Activated CD4-positive, alpha-beta T cell treated with anti-CD3 and anti-CD28 coated beads, Interleukin-2, Interleukin-6, amounts not matched to agents 100 ng/mL and 50 ng/mL, durations not matched to agents 16 hours and 8 hours (primary cell): ENCODE measurements around the gene ICA1L.
"Not testable (repeated sequence)": the region's sequence is repeated elsewhere in the genome, so short reads cannot be mapped to it uniquely, and the experiment has no call there.

Experiments used
- DNase-seq: peaks from one replicate; pipeline ENCODE4 v3.0.0-alpha.2; 2020

The ICA1L gene

DNA sequence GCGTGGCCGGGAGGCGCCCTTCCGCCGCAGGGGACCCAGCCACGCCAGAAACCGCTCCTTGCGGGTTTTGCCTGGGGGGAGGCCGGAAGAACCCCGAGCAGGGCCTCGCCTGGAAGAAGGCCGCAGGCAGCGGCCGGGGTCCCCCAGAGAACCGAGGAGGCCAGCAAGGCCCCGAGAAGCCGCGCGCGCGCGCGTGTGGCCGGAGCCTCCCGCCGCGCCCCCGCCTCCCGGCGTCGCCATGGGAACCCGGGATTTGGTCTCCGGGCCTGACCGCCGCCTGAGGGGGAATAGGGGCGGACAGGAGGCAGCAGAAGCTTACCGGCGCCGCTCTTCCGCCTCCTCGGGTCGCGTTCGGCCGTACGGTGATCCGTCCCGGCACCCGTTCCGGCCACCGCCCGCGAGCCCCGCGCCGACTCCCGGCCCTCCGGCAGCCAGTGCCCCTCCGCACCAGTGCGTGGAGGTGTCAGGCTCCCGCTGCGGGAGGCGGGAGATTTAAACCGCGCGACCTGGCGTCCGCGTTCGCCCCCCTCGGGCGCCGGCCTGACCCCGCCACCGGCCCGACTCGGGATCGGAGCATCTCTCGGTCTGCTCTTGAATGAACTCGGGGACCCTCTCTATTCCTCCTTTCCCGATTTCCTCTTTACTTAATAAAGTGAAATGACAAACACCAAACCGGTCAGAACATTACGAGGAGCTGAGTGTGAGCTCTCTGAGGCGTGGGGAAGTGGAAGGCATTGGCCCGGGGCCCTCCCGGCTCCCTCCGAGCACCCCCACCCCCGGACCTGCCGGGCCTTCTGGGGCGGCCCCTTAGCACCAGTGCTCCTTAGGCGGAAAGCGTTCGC lies at the start of gene ICA1L:
ICA1L (minus strand) TSS at position 467 of the 842 bp plus-strand sequence. CDS start 42,757 bp downstream, outside the sequence.
- DNase-seq: peak; percentile 65

DNA sequence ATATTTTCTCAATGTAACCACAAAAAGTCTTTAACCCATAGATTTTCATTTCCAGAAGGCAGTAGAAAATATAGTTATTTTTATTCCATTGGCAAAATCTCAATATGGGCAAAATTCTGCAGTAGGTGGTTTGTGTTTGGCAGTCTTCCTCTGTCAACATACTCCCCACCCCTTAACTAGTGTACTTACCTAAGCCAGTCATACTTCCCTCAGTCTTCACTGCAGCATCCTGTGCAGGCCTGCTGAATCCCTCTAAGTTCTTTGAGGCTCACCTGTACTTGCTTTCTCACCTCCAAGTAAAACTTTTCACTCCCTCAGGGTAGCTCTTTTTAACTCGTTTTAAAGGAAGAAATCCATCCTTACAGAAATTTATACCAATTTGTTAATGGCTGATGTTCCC lies 47.3 kb upstream of the ICA1L start:
- DNase-seq: no peak

DNA sequence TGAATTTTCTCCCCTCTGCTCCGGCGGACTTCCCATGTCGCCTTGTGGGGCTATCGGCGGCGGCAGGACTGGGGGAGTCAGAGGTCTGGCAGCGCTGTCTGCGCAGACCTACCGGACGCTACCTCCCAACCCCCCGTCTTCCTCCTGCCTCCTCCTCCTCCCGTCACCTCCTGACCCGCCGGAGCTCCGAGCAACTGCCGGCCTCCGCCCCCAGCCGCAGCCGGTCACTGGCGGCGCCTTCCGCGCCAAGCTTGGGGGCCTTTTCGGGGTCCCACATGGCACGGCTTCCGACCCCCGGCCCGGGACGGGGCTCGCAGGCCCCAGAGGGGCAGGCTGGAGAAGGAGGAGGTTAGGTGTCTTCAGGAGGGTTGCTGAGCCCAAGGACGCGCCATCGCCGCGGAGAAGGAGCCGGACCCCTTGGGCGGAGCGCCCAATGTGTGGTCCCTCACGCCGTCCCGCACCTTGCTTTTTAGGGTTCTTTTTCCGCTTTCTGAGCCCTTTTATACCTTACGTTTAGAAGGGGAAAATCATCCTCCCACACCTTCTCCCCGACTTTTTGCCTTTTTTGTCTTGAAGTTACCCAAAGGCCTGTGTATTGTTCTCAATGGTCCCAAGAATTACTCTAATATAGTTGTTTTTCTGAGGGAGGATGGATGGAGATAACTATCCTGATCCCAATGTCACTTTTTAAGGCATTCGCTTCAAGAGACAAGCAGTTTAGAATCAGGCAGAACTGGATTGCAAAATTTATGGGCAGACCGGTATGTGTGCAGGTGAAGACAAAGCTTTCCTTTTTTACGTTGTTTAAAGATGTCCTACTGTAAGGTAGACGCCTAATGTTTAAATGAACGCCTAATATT lies 41.0 kb upstream of the ICA1L start:
- peak; percentile 4 for DNase-seq

DNA sequence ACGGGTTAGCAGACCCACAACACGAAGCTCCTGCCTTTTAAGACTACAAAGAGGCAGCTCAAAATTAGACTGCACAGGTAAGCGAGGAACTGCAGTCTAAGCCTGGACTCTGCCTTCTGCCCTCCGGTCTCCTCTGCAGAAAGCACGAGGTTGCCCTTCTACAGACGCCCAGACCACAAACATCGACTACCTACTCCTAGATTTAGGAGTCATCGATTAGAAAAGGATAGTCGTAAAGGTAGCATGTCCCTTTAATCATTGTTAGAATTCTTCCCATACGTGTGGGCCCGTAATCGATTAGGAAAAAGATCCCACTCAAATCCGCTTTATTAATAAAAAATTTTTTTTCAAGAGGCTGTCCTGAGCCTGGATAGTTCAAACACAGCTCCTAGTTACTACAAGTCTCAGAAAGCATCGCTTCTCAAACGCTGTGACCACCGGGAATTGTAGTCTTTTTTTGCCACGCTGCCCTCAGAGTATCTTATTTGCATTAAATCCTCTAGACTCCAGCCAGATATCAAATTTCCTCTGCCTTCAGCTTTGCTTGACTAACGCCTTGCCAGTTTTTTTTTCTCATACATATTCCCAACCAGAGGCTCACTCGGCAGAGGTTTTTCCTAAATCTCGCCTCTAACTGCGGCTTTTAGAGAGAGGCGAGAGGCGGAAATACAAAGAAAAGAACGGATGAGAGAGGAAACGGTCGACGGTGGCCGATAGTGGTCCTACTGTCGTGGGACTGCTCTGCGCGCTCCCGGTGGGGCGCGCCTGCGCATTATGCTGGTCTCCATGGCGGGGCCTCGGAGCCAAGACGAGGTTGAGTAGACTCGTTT lies 40.2 kb upstream of the ICA1L start, which contains the start of the genes CARF and WDR12:
CARF (plus strand) TSS at position 764 of the 830 bp plus-strand sequence. CDS start 29,628 bp downstream, outside the sequence.
WDR12 (minus strand) TSS at position 162 of the 830 bp plus-strand sequence. CDS start 197 bp downstream, outside the sequence.
- peak; percentile 93 for DNase-seq

DNA sequence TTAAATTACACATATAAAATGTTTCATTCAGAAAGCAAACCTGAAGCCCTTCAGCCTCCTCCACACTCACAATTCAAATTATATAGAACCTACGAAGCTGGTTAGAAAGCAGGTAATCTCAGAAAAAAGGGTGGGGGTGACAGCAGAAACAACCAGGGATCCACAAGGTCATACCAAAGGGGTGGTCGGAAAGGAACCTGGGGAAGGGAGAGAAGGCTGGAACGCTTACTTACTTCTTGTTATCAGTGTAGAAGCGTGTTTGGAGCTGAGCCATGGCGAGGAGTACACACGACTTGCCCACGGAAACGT lies 39.6 kb upstream of the ICA1L start:
- DNase-seq: no peak

DNA sequence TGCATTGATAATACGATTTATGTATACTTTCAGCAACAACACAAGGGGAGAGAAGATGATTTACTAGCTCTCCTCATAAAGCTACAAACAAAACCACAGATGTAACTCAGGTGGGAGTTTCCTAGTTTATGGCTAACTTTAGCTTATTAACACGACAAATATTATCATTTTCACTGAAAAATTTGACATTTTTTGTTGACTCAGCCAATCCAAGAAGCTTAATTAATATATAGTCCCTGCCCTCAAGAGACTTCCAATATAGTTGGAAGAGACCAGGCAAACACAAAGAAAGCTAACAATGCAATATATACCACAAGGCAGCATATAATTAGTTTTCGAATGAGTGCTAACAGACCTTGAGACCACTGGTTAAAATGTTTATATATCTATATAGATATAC lies 39.1 kb upstream of the ICA1L start:
- DNase-seq: no peak

DNA sequence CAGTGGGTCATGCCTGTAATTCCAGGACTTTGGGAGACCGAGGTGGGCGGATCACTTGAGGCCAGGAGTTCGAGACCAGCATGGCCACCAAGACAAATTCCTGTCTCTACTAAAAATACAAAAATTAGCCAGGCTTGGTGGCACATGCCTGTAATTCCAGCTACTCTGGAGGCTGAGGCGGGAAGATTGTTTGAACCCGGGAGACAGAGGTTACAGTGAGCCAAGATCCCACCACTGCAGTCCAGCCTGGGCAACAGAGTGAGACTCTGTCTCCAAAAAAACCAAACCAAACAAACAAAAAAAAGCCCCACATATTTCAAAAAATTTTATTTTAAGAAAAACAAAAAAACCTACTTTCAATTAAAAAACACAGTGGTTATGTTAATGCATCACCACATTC lies 38.7 kb upstream of the ICA1L start:
- DNase-seq: not testable (repeated sequence)

DNA sequence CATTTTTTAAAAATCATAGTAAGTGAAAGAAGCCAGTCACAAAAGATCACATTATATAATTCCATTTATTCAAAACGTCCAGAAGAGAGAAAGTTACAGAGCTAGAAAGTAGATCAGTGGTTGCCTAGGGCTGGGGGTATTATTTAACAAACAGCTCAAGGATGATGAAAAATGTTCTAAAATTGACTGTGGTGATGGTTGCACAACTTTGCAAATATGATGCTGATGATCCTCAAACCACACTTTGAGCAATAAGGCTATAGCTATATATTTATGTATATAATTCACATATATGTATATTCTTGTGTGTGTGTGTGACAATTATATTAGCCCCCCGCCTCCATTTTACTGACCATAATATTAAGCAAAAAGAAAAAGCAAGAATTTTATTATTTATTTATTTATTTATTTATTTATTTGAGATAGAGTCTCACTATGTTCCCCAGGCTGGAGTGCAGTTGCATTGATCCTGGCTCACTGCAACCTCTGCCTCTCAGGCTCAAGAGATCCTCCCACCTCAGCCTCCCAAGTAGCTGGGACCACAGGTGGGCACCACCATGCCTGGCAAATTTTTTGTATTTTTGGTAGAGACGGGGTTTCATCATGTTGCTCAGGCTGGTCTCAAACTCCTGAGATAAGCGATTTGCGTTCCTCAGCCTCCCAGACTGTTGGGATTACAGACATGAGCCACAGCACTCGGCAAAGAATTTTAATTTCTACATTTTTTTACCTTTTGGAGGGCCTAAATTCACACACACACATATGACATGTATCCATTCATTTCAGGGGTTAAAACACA lies 38.0 kb upstream of the ICA1L start:
- no peak for DNase-seq

DNA sequence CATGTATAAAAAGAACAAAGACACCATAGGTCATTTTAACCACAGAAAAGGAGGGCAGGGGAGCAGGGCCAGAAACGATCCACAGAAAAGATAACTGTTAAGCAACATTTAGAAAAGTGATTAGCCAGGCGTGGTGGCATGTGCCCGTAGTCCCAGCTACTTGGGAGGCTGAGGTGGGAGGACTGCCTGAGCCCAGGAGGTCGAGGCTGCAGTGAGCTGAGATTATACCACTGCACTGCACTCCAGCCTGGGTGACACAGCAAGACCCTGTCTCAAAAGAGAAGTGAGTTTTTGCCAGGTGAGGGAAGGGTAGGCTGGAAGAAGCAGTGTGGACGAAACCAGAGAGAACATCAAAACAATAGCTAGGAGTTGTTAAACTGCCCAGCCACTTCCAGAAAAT lies 36.6 kb upstream of the ICA1L start:
- no peak for DNase-seq

DNA sequence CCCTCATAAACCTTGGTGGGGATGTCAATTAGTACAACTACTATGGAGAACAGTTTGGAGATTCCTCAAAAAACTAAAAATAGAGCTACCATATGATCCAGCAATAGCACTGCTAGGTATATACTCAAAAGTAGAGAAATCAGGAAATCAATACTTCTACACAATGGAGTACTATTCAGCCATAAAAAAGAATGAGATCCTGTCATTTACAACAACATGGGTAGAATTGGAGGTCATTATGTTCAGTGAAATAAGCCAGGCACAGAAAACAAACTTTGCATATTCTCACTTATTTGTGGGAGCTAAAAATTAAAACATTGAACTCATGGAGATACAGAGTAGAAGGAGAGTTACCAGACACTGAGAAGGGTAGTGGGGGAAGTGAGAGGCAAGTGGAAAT lies 33.9 kb upstream of the ICA1L start:
- not testable (repeated sequence) for DNase-seq

DNA sequence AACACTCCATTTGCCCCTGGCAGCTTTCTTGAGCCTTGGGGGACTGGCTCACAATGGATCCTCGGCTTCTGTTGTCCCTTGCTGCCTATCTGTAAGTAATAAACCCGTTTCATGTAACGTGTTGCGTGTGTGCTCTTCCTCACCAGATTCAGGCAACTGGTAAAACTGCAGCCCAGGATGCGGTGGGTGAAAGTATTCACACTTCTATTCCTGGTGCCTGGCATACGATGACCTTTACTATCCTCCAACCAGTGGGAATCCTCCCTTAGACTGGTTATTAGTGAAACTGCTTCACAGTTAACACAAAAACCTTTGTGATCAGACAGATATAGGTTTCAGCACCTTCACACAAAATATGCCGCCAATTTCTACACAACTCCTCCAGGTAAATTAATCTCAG lies 13.6 kb upstream of the ICA1L start:
- DNase-seq: no peak

DNA sequence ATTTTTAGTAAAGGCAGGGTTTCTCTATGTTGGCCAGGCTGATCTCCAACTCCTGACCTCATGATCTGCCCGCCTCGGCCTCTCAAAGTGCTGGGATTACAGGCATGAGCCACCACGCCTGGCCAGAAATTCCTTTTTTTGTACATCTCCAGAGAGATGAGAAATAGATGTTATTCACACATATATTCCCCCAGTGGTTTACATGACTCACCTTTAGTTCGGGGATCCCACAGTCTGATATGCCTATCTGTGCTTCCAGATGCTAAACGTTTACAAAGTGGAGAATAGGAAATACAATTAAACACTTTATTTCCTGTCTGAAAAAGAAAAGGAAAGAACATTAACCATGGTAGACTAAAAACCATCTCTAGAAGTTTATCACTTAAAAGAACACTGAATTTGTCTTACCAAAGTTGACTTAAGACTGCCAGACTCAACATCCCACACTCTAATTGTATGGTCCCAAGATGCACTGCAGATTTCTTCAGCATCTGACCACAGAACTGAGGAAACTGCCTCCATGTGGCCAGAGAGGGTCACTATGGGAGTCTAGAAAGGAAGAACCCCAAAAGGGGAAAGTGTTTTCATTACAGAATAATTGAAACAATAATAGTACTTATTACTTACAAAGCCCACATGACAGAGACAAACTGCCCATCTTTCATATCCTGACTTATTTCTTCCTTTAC lies 12.6 kb upstream of the ICA1L start:
- no peak for DNase-seq

DNA sequence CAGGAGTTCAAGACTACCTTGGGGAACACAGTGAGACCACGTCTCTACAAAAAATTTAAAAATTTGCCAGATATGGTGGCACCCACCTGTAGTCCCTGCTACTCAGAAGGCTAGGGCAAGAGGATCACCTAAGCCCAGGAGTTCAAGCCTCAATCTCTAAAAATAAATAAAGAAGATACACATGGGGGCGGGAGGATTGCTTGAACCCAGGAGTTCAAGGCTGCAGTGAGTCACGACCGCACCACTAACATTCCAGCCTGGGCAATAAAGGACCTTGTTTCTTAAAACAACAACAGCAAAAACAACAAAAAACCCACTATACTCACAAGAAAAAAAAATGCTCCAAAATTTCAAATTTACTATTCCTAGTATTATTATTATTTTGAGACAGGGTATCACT lies 10.0 kb upstream of the ICA1L start:
- DNase-seq: no peak

DNA sequence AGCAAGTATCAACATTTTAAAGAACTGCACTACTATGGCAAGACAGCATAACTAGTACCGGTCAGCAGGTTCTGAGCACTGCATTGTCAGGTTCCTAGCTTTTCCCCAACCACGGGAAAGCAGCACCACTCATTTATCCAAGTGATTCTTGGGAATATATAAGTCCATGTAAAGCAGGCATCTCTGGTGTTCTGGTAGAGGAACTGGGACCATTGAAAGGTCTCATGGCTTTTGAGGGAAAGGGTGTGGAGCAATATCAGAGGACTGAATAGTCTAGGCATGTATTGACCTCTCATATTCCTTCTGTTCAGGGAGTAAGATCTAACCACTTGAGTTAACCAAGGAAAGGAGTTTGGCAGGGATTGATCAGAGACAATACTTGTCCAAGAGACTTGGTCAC lies 6.1 kb upstream of the ICA1L start:
- no peak for DNase-seq

DNA sequence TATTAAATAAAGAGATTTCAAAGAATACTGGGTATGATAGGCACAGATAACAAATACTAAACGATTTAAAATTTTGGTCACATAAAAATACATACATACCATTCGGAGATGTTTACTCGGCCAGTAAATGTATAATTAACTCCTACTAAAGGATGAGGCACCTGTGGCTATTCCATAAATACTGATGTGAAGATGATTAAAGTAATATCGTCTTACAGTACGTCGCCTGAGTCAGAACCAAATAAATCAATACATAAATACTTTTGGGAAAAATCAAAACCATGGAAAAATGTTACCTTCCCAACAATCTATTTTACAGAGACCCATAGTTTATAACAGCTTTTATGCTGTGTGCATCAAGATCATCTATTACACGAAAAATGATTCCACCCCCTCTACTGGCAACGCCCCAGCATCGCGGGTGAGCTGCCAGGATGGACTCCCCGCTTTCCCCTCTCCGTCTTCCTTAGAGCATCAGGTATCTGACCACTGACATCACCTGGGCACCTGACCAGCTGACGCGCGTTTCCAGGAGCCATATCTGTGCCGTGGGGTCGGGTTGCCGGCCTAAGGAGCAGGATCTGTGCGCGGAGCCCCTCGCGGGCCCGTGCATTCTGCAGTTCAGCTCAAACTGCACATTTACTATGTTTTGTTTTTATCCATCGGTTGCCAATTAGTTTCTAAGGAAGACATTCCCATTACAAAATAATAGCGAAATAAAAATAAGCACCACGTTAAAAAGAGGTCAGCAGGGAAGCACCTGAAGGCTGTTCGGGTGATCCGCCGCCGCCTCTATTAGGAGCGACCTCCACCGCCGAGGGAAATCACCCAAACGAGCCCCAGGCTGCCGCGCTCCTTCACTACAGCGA lies 901 bp downstream of the ICA1L start:
- DNase-seq: peak; percentile 80

DNA sequence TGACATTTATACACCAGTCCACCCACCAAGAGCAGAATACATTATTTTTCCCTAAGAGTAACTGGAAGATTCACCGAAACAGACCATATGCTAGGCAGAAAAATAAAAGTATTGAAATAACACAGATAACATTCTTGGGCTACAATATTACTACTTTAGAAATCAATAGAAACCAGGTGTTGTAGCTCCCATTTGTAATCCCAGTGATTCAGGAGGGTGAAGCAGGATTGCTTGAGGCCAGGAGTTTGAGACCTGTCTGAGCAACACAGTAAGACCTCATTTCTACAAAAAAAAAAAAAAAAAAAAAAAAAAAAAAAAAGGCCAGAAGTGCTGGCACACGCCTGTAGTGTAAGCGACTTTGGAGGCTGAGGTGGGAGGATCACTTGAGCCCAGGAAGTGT lies 9.6 kb downstream of the ICA1L start:
- no peak for DNase-seq

DNA sequence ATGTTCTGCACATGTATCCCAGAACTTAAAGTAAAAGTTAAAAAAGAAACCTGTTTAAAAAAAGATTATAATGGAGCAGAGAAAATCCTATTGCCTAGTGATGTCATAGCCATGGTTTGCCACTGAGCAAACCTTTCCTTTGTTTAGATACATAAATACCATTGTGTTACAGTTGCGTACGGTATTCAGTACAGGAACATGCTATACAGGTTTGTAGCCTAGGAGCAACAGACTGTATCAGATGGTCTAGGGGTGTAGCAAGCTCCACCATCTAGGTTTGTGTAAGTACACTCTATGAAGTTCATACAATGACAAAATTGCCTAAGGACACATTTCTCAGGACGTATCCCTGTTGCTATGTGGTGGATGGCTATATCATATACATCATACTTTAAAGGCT lies 13.0 kb downstream of the ICA1L start:
- DNase-seq: no peak

DNA sequence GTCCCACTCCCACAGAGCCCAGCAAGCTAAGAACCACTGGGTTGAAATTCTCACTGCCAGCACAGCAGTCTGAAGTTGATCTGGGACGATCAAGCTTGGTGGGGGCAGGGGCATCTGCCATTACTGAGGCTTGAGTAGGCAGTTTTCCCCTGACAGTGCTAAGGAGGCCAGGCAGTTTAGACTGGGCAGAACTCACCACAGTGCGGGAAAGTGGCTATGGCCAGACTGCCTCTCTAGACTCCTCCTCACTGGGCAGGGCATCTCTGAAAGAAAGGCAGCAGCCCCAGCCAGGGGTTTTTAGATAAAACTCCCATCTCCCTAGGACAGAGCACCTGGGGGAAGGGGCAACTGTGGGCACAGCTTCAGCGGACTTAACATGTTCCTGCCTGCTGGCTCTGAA lies 22.2 kb downstream of the ICA1L start:
- DNase-seq: not testable (repeated sequence)

DNA sequence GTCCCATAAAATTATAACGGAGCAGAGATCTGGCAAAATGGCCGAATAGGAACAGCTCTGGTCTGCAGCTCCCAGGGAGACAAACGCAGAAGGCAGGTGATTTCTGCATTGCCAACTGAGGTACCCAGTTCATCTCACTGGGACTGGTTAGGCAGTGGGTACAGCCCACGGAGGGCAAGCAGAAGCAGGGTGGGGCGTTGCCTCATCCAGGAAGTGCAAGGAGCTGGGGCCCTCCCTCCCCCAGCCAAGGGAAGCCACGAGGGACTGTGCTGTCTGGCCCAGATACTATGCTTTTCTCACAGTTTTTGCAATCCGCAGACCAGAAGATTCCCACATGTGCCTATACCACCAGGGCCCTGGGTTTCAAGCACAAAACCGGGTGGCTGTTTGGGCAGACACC lies 22.8 kb downstream of the ICA1L start:
- DNase-seq: no peak
